IMR-90 (cell line): ENCODE measurements around the gene RGS10. TPM values are rescaled to one million over a fixed set of nuclear protein-coding genes. Genes with fewer than 3 reads are reported as not detected.

Experiments
- ATAC-seq: fragments of 200-7000 bp; cut with Tn5 transposase; 2 replicates; pipeline ENCODE4 v1.9.1; 2020; ENCODE audit warnings: low read depth, mild to moderate bottlenecking, moderate library complexity
- BruUV-seq: library from RNA; stranded (reverse); fragments of 400-500 nt; replicated peaks from 2 replicates; lab custom pipeline; 2021; lab: Mats Ljungman, UMichigan
- CTCF ChIA-PET: fragments of 300-600 bp; formaldehyde crosslinking; extraction: SDS; loops from one replicate; lab custom pipeline; 2021; ENCODE audit warnings: antibody characterized with exemption; lab: Yijun Ruan, JAX
- POLR2A ChIA-PET: fragments of 300-600 bp; sonication (Branson Sonifier 250); formaldehyde crosslinking; loops from one replicate; lab custom pipeline; 2022; ENCODE audit warnings: antibody characterized with exemption; ENCODE audit not compliant: unreplicated experiment; lab: Charles Lee
- DNase-seq: peaks from one replicate; pipeline ENCODE4 v3.0.0; 2013
- H2AFZ ChIP-seq: replicated peaks from 2 replicates; pipeline ENCODE3; 2013; ENCODE audit warnings: low read length, mild to moderate bottlenecking; ENCODE audit not compliant: poor library complexity
- H2AK5ac ChIP-seq: 2 replicates; pipeline ENCODE4 v1.6.1; 2013; ENCODE audit warnings: low read depth, low read length, inconsistent platforms
- H2AK9ac ChIP-seq: replicated peaks from 2 replicates; pipeline ENCODE3; 2013; ENCODE audit warnings: mild to moderate bottlenecking, low read depth, low read length, moderate library complexity; ENCODE audit not compliant: poor library complexity
- H2BK120ac ChIP-seq: 2 replicates; pipeline ENCODE4 v1.6.1; 2013; ENCODE audit warnings: low read depth, low read length, inconsistent platforms
- H2BK15ac ChIP-seq: 3 replicates; pipeline ENCODE4 v1.6.1; 2013; ENCODE audit warnings: low read depth, low read length, inconsistent platforms
- H2BK20ac ChIP-seq: 2 replicates; pipeline ENCODE4 v1.6.1; 2013; ENCODE audit warnings: low read depth, mild to moderate bottlenecking, inconsistent platforms, low read length, moderate library complexity
- H2BK5ac ChIP-seq: 2 replicates; pipeline ENCODE4 v1.6.1; 2013; ENCODE audit warnings: mild to moderate bottlenecking, low read depth, low read length, inconsistent platforms; ENCODE audit not compliant: poor library complexity, severe bottlenecking
- H3K14ac ChIP-seq: replicated peaks from 2 replicates; pipeline ENCODE4 v1.6.1; 2013; ENCODE audit warnings: low read depth, low read length, inconsistent platforms
- H3K18ac ChIP-seq: 2 replicates; pipeline ENCODE4 v1.6.1; 2013; ENCODE audit warnings: low read depth, low read length, control low read depth
- H3K23ac ChIP-seq: 2 replicates; pipeline ENCODE4 v1.6.1; 2013; ENCODE audit warnings: low read depth, low read length, inconsistent platforms
- H3K27ac ChIP-seq: 2 replicates; pipeline ENCODE4 v1.5.1; 2013; ENCODE audit warnings: mild to moderate bottlenecking, control low read depth, low read length; ENCODE audit not compliant: insufficient read depth
- H3K27me3 ChIP-seq: 2 replicates; pipeline ENCODE4 v1.6.1; 2013; ENCODE audit warnings: low read length; ENCODE audit not compliant: control insufficient read depth, insufficient read depth
- H3K36me3 ChIP-seq: 2 replicates; pipeline ENCODE4 v1.6.1; 2013; ENCODE audit warnings: low read length, mixed read lengths; ENCODE audit not compliant: control insufficient read depth, insufficient read depth
- H3K4ac ChIP-seq: 2 replicates; pipeline ENCODE4 v1.6.1; 2013; ENCODE audit warnings: low read depth, low read length, inconsistent platforms
- H3K4me1 ChIP-seq: 2 replicates; pipeline ENCODE4 v1.6.1; 2013; ENCODE audit warnings: low read length, mixed read lengths; ENCODE audit not compliant: control insufficient read depth, insufficient read depth
- H3K4me2 ChIP-seq: 2 replicates; pipeline ENCODE4 v1.6.1; 2013; ENCODE audit warnings: low read depth, mild to moderate bottlenecking, control low read depth, low read length, moderate library complexity
- H3K4me3 ChIP-seq: 2 replicates; pipeline ENCODE4 v1.5.1; 2013; ENCODE audit warnings: low read depth, mild to moderate bottlenecking, control low read depth, low read length, moderate library complexity; ENCODE audit not compliant: insufficient read depth
- H3K56ac ChIP-seq: 2 replicates; pipeline ENCODE4 v1.6.1; 2013; ENCODE audit warnings: low read length, inconsistent platforms; ENCODE audit not compliant: insufficient read depth; ENCODE audit errors: extremely low read depth
- H3K79me1 ChIP-seq, 2 experiments: 2 replicates each; pipeline ENCODE4 v1.6.1; 2013; ENCODE audit warnings: low read length in 2 of 2, inconsistent platforms in 1 of 2, low read depth in 1 of 2
- H3K9ac ChIP-seq: 2 replicates; pipeline ENCODE4 v1.6.1; 2013; ENCODE audit warnings: low read depth, low read length, control low read depth
- H3K9me1 ChIP-seq: 2 replicates; pipeline ENCODE4 v1.6.1; 2013; ENCODE audit warnings: low read length, inconsistent platforms; ENCODE audit not compliant: insufficient read depth
- H3K9me3 ChIP-seq: 2 replicates; pipeline ENCODE4 v1.6.1; 2013; ENCODE audit warnings: low read length; ENCODE audit not compliant: control insufficient read depth, insufficient read depth
- H4K20me1 ChIP-seq: 2 replicates; pipeline ENCODE4 v1.6.1; 2013; ENCODE audit warnings: low read length, inconsistent platforms; ENCODE audit not compliant: insufficient read depth
- H4K5ac ChIP-seq: 2 replicates; pipeline ENCODE4 v1.6.1; 2013; ENCODE audit warnings: mild to moderate bottlenecking, low read depth, low read length, control low read depth
- H4K8ac ChIP-seq, 2 experiments: 2 replicates each; pipeline ENCODE4 v1.6.1; 2013; ENCODE audit warnings: low read depth in 2 of 2, low read length in 2 of 2, control low read depth in 1 of 2, inconsistent platforms in 1 of 2
- H4K91ac ChIP-seq: 2 replicates; pipeline ENCODE4 v1.6.1; 2013; ENCODE audit warnings: low read depth, low read length, inconsistent platforms; ENCODE audit not compliant: insufficient read depth
- BHLHE40 ChIP-seq: fragments of 150-350 bp; IDR thresholded peaks from 2 replicates; pipeline ENCODE4 v1.6.1; 2016; ENCODE audit warnings: mild to moderate bottlenecking, low read depth, low read length
- CEBPB ChIP-seq: IDR thresholded peaks from 2 replicates; pipeline ENCODE4 v1.6.1; 2012; ENCODE audit warnings: low read depth, low read length, improper control_type of control experiment
- CHD1 ChIP-seq: IDR thresholded peaks from 2 replicates; pipeline ENCODE4 v1.6.1; 2012; ENCODE audit warnings: low read depth, low read length, improper control_type of control experiment
- ELK1 ChIP-seq: fragments of 150-350 bp; IDR thresholded peaks from 2 replicates; pipeline ENCODE4 v1.6.1; 2016; ENCODE audit warnings: low read depth, mild to moderate bottlenecking, low read length, moderate library complexity, borderline replicate concordance
- FOS ChIP-seq: fragments of 150-350 bp; IDR thresholded peaks from 2 replicates; pipeline ENCODE4 v1.6.1; 2016; ENCODE audit warnings: low read depth, low read length
- MAFK ChIP-seq: IDR thresholded peaks from 2 replicates; pipeline ENCODE4 v1.6.1; 2012; ENCODE audit warnings: low read depth, low read length, improper control_type of control experiment
- MAZ ChIP-seq: IDR thresholded peaks from 2 replicates; pipeline ENCODE4 v1.6.1; 2012; ENCODE audit warnings: low read depth, mild to moderate bottlenecking, low read length, improper control_type of control experiment, moderate library complexity, borderline replicate concordance
- MXI1 ChIP-seq: IDR thresholded peaks from 2 replicates; pipeline ENCODE4 v1.6.1; 2012; ENCODE audit warnings: low read depth, mild to moderate bottlenecking, low read length, moderate library complexity, borderline replicate concordance
- NFE2L2 ChIP-seq: fragments of 150-350 bp; IDR thresholded peaks from 2 replicates; pipeline ENCODE4 v1.6.1; 2016; ENCODE audit warnings: low read depth, mild to moderate bottlenecking, low read length
- POLR2A ChIP-seq: IDR thresholded peaks from 2 replicates; pipeline ENCODE4 v1.6.1; 2012; ENCODE audit warnings: mild to moderate bottlenecking, low read depth, low read length
- RAD21 ChIP-seq: IDR thresholded peaks from 2 replicates; pipeline ENCODE4 v1.6.1; 2012; ENCODE audit warnings: low read length, improper control_type of control experiment
- RFX5 ChIP-seq: IDR thresholded peaks from 2 replicates; pipeline ENCODE4 v1.8.0; 2012; ENCODE audit warnings: low read depth, mild to moderate bottlenecking, low read length, moderate library complexity
- SMC3 ChIP-seq: fragments of 150-350 bp; IDR thresholded peaks from 2 replicates; pipeline ENCODE4 v1.6.1; 2016; ENCODE audit warnings: low read depth, mild to moderate bottlenecking, antibody characterized with exemption, low read length, moderate library complexity
- WGBS, 2 experiments: methylation state at CpG; one replicate each; pipeline versions ENCODE4 v1.1.5 to v1.1.7; 2013; ENCODE audit warnings: missing lambda C conversion rate in 2 of 2; ENCODE audit not compliant: insufficient read length in 1 of 2; ENCODE audit errors: extremely low coverage in 2 of 2; 5-methylcytosine and 5-hydroxymethylcytosine counted together
- dilution Hi-C: fragments of 300-500 bp; cut with HindIII; formaldehyde crosslinking; loops from one replicate; pipeline ENCODE4 v1.14.3; 2018; ENCODE audit warnings: low sequenced_read_pairs; ENCODE audit not compliant: unreplicated experiment
- in situ Hi-C: fragments of 300-500 bp; cut with MboI; formaldehyde crosslinking; loops from 3 replicates; pipeline ENCODE4 v1.14.3; 2019; ENCODE audit warnings: low sequenced_read_pairs, inconsistent platforms, mixed read lengths
- intact Hi-C: fragments of 100-400 bp; cut with micrococcal nuclease; formaldehyde crosslinking; loops from 2 replicates; pipeline ENCODE4 v1.10.0; 2022
- polyA plus RNA-seq, 3 experiments: library from polyadenylated mRNA; depleted of rRNA; stranded (reverse); fragments of >200 nt; gene quantifications; 2 replicates each; pipeline ENCODE4 v1.2.3, GENCODE V29; 2012; ENCODE audit warnings: low replicate concordance in 1 of 3
- total RNA-seq: library from RNA; depleted of rRNA; stranded (reverse); fragments of >200 nt; gene quantifications from 2 replicates; pipeline ENCODE4 v1.2.3, GENCODE V29; 2012
- TF ChIP-seq, protein P1 (sequence below): conservative IDR thresholded peaks from 2 replicates; pipeline ENCODE4 v1.5.1; 2012; ENCODE audit warnings: mild to moderate bottlenecking, low read depth, low read length, improper control_type of control experiment
- TF ChIP-seq, protein P2 (sequence below): fragments of 150-350 bp; IDR thresholded peaks from 2 replicates; pipeline ENCODE4 v1.6.1; 2017; ENCODE audit warnings: mild to moderate bottlenecking, antibody characterized with exemption, low read length, low read depth

RGS10 gene
- total and polyA plus RNA-seq, 2 of the 4 experiments (the other 2 are of a cell fraction), result 35.3 to 89.7 TPM

DNA sequence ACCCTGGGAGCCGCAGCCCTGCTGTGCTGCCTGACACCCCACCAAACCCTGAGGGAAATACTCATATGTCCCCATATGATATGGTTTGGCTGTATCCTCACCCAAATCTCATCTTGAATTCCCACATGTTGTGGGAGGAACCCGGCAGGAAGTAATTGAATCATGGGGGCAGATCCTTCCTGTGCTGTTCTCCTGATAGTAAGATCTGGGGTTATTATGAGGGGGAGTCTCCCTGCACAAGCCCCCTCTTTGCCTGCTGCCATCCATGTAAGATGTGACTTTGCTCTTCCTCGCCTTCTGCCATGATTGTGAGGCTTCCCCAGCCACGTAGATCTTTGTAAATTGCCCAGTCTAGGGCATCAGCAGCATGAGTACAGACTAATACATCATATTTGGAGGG is 68.7 kb downstream of the RGS10 start:
- H4K5ac ChIP-seq, result no peak overlapping the region
- ChIA-PET POLR2A (no interaction called here), CTCF (no interaction called here)
- H3K4me3 ChIP-seq, result no peak overlapping the region
- no peak overlapping the region for H3K4ac ChIP-seq
- peaks cover 12% of the 10 kb centered on the region for H3K9me3 ChIP-seq
- H2BK20ac ChIP-seq, result no peak overlapping the region
- H3K9me1 ChIP-seq, result no peaks in the 10 kb centered on the region; the same call in 1 of the 2 replicates
- H2BK120ac ChIP-seq, result no peak overlapping the region
- WGBS, 2 experiments, result 86% methylated on average over 1 of the region's 4 CpGs; no CpG with 5 or more reads in 1 of the 2 experiments
- H3K36me3 ChIP-seq, result no peaks in the 10 kb centered on the region
- in situ Hi-C loops, result no loop called here
- DNase-seq (no peak), ATAC-seq (no peak)
- H3K4me2 ChIP-seq, result no peak overlapping the region
- H2BK5ac ChIP-seq, result no peak overlapping the region
- peaks cover 60% of the 10 kb centered on the region for H3K27me3 ChIP-seq
- H3K18ac ChIP-seq, result no peak overlapping the region
- no peaks in the 10 kb centered on the region for H3K4me1 ChIP-seq
- no peak overlapping the region for H3K9ac ChIP-seq
- dilution Hi-C loops, result no loop called here
- no peaks in the 10 kb centered on the region for H4K20me1 ChIP-seq
- H2AFZ ChIP-seq, result no peak overlapping the region
- H2AK9ac ChIP-seq, result no peak overlapping the region
- TF ChIP-seq, protein P1, sequence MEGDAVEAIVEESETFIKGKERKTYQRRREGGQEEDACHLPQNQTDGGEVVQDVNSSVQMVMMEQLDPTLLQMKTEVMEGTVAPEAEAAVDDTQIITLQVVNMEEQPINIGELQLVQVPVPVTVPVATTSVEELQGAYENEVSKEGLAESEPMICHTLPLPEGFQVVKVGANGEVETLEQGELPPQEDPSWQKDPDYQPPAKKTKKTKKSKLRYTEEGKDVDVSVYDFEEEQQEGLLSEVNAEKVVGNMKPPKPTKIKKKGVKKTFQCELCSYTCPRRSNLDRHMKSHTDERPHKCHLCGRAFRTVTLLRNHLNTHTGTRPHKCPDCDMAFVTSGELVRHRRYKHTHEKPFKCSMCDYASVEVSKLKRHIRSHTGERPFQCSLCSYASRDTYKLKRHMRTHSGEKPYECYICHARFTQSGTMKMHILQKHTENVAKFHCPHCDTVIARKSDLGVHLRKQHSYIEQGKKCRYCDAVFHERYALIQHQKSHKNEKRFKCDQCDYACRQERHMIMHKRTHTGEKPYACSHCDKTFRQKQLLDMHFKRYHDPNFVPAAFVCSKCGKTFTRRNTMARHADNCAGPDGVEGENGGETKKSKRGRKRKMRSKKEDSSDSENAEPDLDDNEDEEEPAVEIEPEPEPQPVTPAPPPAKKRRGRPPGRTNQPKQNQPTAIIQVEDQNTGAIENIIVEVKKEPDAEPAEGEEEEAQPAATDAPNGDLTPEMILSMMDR, result no peak
- TF ChIP-seq BHLHE40, result no peak
- no peak for TF ChIP-seq MAFK
- no peak for TF ChIP-seq CEBPB
- TF ChIP-seq POLR2A, result no peak
- TF ChIP-seq CHD1, result no peak
- TF ChIP-seq RAD21, result no peak
- TF ChIP-seq FOS, result no peak
- TF ChIP-seq MXI1, result no peak
- TF ChIP-seq RFX5, result no peak
- TF ChIP-seq SMC3, result no peak
- TF ChIP-seq, protein P2, sequence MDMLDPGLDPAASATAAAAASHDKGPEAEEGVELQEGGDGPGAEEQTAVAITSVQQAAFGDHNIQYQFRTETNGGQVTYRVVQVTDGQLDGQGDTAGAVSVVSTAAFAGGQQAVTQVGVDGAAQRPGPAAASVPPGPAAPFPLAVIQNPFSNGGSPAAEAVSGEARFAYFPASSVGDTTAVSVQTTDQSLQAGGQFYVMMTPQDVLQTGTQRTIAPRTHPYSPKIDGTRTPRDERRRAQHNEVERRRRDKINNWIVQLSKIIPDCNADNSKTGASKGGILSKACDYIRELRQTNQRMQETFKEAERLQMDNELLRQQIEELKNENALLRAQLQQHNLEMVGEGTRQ, result no peak
- no peak for TF ChIP-seq NFE2L2
- TF ChIP-seq MAZ, result no peak
- TF ChIP-seq ELK1, result no peak
- no TSS peak for BruUV-seq
- intact Hi-C loops, result no loop called here
- no peak overlapping the region for H2BK15ac ChIP-seq
- no peak overlapping the region for H3K56ac ChIP-seq
- no peak overlapping the region for H3K23ac ChIP-seq
- H3K27ac ChIP-seq, result no peak overlapping the region
- H3K14ac ChIP-seq, result no peak overlapping the region
- no peak overlapping the region for H4K91ac ChIP-seq
- H2AK5ac ChIP-seq, result no peak overlapping the region
- no peak overlapping the region for H4K8ac ChIP-seq
- H3K79me1 ChIP-seq, result no peaks in the 10 kb centered on the region
